ENCODE data around the gene TLCD1.

TLCD1 gene

DNA sequence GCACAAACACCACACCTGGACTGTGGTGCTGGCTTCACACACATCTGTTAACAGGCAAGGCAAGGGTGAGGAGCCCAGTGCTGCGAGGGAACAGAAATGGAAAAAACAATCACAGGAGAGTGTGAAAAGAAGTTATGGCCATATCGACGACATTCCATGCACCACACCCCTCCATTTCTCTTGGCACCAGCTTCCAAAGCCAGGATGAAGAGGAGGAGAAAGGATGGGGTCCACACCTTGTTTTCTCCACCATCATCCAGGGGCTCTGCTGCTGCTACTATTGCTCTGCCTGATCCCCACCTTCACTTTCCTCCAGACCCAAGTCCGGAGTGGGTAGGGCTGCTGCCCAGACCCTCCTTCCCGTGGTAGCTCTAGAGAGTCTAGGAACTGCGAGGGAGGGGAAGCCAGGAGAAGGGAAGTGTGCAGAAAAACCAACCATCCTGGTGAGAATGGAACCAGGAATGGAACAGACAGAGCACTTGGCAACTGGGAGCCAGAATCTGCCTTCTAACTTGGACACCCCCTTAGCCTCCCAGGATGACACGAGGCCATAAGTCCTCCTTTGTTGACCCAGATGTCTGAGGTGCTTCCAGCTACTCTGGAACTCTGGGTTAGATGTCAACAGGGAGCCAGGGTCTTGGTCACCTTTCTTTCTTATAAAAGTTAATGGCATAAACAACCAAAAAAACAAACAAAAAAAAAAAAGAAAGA, 13.2 kb downstream of the TLCD1 start:
- no peak for DNase-seq (ENCODE audit: low read depth)

DNA sequence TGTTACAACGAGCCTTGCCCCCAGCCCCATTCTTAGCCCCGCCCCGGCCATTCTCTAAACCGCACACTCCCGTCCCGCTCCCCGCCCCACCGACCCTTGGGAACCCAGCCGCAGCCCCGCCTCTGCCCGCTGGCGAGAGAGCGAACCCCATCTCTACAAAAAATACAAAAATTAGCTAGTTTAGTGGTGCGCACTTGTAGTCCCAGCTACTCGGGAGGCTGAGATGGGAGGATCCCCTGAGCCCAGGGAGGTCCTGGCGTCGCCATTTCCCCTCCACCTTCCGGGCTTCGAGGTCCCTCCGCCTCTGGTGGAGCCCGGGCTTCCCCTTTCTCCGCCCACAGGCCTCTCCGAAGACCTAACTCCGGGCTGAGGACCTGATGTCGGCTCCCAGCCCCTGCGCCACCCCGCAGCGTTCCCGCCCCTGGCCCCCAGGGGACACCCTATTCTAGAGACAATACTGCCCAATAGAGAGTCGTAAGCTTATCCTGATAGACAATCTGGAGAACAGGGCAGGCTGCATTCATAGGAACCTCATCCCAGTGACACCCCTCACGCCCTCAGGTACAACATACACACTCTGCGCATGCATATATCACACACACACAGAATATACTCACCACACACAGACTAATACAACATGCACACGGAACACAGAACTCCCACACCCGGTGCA, 13.9 kb downstream of the TLCD1 start:
- DNase-seq (ENCODE audit: low read depth): peak; percentile 48

DNA sequence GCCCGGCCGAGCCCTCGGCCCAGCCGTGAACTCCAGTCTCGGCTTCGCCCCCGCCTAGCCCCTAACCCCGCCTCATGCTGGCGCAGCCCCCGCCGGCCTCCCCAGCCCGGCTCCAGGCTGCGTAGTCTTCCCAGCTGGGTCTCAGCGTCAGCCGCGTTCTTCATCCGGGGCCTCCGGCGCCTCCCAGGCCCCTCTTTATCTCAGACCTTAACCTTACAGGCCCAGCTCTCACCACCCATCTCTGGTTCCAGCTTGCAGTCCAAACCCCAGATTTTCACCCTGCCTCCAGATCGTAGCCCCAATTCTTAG, 14.4 kb downstream of the TLCD1 start, which contains the start of gene PROCA1:
PROCA1 (minus strand) TSS at position 166 of the 309 bp plus-strand sequence. CDS start 228 bp downstream, outside the sequence.
- DNase-seq (ENCODE audit: low read depth): no peak

DNA sequence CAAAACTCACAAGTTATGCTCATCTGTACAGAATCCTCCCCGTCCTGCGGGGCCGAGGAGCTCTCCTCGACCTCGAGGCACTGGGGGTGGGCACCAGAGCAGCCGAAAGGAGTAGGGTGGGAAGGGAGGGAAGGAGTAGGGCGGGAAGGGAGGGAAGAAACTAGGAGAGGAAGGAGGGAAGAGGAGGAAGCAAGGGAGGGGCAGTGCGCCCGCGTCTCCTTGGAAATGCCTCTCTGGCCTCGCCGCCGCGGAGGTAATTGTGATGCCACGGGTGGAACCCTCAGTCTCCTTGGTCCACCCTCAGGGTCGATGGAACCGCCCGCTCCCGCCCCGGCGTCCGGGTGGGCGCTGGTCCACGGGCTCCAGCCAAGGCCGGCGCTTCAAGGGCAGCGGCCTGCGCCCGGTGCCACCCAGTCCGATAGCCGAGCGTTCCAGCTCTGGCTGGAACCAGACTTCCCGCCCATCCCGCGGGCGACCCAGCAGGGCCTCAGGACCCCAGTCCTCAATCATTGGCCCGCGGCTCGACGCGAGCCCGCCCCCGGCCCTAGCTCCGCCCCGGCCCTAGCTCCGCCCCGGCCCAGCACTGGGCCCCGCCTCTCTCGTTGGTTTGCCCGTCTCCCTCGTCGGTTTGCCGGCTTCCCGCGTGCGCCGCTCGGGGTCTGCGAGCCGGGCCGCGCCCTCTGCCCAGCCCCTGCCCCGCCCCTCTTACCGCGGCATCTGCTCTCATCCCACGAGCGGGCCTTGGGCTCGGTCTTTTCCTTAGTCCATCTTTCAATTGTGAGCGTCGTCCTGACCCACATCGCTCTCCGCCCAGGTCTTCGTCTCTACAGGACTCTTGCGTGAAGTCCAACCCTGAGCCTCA, 14.9 kb downstream of the TLCD1 start:
- peak; percentile 82 for DNase-seq (ENCODE audit: low read depth)

DNA sequence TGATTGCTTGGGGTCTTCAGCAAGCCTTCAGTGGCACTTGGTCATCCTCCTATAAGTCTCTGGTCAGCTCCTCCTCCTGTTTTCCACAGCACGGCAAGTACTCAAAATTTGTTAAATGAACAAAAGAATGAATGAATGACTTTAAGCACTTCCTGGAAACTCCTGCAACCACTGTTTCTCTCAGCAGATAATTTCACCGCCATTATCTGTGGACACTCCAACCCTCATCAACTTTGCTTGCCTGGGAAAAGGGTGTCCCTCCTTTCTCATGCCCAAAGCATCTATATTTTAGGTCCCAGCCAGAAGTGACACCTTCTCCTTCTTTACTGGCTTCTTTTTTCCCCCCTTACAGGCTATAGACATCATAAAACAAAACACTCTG, 18.7 kb downstream of the TLCD1 start:
- no peak for DNase-seq (ENCODE audit: low read depth)

DNA sequence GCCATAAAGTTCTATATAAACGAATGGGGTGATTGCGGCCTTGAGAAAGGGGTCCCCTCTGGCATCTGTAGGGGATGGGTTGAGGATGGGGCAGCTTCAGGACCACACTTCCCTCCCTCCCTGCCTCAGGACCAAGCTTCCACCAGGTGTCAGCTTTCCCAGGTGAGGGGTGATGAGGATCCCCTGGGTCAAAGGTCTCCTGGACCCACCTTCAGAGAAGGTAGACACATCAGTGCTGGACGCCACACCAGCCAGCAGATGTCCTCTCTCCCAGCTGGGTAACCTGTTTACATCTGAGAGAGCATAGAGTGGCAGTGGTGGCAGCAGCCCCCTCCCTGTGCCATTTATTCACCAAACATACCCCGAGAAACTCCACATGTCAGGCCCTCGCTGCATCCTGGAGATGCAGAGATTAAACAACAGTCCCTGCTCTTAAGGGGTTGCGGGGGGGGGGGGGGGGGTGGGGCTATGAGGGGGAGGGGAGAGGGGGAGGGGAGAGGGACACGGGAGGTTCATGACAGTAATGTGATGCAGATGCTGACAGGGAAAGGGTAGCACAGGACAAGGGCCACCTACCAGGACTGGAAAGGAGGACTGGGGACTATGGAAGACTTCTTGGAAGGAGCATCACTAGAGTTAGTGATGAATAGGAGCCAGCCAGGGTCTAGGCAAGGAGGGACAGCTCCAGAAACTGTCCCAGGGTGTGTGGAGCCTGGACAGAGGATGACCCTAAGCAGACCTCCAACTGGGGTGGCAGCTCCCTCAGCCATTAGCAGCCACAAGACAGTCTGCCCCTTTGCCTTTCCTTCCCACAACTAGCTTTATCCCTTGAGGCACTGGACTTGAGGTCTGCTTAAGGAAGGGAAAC, 19.3 kb downstream of the TLCD1 start:
- DNase-seq (ENCODE audit: low read depth): no peak

DNA sequence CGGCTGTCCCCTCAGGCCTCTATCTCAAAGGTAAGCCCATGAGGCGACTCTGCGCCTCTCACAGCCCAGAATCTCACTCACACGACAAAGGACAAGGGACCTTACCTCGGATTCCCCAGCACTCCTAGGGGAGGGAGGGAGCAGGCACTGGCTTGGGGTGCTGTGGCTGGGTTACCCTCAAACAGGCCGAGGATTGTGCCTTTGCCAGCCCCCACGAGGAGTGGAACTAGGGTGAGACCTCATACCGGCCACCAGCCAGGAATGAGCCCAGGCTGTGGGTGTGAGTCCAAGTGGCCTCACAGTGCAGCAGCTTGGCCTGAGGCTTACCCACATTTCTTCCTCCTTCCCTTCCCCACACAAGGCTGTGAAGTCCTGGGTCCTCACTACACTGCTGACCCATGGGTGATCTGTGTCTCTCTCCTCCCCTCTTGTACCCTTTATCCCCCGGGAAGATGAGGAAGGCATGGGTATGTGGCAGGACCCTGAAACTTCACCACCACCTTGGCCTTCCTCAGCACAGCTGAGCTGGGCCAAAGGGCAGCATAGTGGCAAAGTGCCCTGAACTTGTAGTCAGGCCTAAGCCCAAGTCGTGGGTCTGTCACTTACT, 20.2 kb downstream of the TLCD1 start:
- DNase-seq (ENCODE audit: low read depth): no peak

DNA sequence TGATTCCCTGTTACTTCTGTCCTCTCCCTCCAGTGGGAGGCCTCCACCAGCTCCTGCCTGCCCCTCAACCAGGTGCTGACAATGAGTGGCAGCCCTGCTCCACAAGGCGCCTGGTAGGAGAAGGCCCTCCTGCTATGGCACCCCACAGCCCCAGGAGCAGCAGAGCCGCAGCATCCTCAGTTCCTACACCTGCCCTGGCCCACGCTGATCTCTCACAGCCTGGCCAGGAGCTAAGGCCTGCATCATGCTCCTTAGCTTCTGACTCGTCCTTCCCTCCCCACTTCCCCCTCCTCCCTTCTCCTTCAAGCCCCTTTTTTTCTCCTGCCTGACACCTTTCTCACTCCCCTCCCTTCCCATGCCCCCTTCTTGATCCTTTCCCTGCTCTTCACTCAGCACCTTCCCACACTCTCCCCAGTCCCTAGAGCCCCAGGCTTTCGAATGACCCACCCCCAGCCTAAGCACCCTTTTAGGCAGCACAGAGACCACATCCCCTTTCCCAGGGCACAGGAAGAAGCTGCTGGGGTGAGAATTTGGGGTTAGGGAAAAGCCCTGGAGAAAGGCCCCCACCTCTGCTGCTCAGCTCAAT, 20.9 kb downstream of the TLCD1 start:
- DNase-seq (ENCODE audit: low read depth): no peak

DNA sequence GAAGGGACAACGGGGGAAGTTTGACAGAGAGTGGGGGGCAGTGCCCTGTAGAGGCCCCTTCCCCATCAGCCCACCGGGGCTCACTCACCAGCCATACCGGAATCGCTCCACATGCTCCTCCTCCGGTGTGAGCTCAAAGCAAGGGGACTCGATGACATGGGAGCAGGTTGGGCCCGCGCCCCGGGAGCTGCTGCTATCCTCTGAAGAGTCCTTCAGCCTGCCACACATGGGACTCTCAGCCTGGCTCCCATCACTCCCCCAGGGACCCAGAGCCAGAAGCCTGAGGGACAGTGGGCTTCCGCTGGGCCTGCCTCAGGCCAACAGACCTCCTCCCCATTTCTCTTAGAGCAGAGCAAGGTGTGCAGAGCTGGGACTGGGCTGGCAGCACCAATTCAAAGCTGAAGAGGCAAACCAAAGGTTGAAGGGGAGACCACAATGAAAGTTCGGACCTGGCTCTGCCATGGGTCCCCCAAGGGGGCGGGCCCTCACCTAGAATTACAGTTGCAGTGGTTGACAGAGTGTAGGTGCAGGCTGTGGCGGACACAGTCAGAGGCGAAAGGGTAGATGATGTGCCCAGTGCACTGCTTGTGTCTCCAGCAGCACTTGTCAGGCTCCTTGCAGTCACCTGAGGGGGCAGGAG, 21.7 kb downstream of the TLCD1 start:
- no peak for DNase-seq (ENCODE audit: low read depth)

DNA sequence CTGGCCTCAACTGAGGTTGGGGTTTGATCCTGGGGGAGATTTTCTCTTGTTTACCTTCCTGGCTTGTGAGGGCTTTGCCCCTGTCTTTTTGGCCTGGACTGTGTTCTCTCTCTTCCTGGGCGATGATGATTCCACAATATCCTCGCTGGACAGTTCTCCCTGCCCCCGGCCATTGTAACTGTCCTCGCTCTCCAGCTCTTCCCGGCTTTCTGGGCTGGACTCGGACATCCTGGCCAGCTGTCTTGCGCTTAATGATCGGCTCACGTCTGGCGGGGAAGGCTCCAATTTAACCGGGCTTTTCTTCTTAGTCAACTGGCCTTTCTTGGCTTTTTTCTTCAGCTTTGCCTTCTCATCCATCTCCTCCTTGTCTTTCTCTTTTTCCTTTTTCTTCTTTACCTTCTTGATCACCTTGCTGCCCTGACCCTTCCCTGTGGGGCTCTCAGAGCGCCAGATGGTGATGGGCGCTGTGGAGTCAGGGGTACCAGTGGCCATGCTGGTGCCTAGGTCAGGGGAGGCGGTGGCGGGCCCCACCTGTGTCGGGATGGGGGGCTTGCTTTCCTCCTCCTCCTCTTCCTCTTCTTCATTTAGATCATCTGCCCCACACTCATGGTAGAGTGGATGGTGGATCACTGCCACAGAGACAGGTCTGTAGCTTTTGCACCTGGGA, 22.3 kb downstream of the TLCD1 start:
- DNase-seq (ENCODE audit: low read depth): no peak

DNA sequence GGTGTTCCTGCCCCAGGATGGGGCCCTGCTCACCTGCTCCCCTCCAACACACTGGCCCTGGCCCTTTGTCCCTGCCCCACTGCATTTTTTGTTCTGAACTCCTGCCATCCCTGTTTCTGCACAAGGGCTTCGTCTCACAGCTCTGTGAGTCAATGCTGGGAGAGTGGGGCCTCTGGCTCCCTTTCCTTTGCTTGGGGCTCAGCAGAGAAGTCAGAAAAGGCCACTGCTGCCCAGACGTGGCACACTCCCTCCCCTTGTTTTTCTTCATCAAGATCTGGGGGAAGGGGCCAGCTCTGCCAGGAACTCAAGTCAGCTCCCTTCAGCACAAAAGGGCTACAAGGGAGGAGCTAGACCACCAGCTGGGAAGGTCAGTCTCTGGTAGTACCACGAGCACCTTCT, 23.3 kb downstream of the TLCD1 start:
- DNase-seq (ENCODE audit: low read depth): no peak

DNA sequence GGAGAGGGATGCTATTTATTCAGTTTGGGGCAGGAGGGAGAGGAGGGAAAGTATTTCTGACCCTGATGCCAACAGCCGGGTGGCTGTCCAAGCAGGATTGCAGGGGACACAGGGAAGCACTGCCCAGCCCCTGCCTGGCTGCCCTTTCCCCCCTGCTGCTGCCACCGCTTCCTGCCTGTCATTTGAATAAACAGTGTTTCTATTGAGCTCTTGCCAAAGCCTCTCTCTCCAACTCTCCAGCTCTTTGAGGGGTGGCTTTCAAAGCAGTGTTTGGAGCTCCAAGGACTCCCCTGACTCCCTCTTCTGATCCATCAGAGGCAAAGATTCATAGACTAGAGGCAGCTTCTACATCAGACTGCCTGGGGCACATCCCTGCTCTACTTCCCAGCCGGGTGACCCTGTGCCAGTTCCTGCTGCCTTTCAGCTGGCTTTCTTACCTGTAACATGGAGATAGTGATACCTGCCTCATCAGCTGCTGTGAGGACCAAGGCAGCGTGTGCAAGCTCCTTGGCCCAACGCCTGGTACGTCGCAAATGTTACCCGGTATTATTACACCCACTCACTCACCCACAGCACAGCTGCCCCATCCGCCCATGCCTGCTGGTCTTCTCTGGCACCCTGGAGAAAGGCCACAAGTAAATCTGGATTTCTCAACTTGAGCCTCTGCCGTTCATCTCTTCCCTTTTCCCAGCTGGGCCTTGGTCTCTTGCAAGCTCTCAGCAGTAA, 23.8 kb downstream of the TLCD1 start:
- no peak for DNase-seq (ENCODE audit: low read depth)

DNA sequence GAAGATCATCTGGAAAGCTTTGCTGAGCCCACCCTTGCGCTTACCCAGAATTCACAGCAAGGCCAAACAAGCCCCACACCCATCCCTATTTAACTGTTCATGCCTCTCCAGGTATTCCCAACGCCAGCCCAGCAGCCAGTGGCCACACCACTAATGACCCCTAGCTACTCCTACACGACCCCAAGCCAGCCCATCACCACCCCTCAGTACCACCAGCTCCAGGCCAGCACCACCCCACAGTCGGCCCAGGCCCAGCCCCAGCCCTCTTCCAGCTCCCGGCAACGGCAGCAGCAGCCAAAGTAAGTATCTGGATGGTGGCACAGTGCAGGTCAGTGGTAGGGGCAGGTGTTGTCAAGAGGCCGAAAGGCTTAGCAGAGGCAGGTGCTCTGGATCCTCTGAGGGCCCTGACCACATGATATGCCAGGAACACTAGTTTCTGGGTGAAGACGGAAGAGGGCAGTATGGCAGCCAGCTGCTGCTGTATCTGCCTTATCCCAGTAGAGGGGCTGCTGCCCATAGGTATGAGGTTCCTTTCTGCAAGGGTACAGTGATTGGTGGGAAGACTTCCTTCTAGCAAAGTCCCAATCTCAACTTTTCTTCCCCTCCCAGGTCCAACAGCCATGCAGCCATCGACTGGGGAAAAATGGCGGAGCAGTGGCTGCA, 25.1 kb downstream of the TLCD1 start:
- DNase-seq (ENCODE audit: low read depth): no peak

DNA sequence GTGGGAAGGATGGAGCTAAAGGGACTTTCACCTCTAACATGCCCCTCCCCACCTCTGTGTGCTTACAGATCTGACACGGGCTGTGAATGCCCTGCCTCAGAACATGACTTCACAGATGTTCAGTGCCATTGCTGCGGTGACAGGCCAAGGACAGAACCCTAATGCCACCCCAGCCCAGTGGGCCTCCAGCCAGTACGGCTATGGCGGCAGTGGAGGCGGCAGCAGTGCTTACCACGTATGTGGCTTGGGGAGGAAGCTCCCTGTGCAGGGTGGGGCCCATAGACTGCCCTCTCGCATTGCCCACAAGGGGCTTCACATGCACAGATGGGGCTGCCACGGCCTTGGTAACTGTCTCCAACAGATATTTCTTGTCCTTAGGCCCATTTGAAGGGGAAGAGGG, 25.8 kb downstream of the TLCD1 start:
- no peak for DNase-seq (ENCODE audit: low read depth)

DNA sequence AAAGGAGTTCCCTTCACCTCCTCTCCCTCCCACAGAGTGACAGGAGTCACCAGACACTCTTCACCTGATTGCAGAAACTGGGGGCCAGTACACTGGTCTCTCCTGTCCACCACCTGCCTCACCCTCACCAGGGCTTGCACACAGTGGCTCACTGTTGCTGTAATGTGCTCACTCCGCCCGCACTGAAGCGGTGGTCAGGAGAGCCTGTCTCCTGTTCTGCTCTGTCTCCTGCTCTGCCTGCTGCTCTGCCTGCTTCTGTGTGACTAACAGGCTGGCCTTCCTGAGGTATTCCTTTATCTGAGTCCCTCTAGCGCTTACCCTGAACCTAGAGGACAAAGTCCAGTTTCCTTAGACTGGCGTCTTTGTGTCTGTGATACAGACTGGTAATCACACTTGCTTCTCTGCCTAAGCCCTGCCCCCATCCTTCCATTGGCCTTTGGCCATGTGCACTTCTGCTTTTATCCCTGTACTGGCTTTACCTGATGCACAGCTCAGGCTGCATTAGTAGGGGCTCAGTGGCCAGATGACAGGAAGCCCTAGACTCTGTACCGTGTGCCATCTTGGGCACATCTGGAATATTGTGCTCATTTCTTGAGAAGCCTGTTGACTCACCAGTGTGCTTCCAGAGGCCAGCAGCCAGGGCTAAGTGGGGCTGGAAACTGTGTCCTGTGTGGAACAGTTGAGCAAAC, 27.6 kb downstream of the TLCD1 start:
- DNase-seq (ENCODE audit: low read depth): no peak

DNA sequence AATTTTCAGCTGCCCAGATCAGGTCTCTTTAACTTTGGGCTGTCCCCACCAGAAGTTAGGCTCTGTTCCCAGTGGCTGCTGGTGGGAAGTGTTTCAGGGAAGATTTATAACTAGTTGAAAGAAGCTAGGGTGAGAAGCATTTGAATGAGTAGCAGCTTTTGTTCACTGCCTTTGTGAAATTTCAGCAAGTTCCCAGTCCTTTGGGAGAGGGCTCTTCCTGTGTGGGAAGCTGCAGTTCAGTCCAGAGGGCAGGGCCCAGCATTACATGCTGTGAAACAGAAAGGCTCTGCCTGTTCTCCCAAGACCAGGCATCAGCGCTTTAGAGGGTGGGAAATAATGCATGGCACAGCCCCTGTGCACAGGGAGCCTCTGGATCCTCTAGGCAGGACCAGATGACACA, 32.2 kb downstream of the TLCD1 start:
- DNase-seq (ENCODE audit: low read depth): no peak

DNA sequence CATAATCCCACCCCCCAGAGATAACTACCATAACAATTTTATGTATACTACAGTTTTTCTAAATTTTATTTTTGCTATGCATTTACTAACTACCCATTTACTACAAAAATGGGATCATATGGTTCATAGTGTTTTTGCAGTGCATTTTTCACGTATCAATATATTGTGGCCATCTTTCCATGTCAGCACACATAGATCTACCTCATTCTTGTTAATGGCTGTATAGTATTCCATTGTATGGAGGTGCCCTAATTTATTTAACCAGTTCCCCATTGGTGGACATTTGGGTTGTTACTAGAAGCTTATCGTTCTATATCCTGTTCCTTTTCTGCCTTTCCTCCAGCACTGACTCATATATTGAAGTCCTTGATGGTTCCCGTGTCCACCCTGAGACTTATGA, 37.0 kb downstream of the TLCD1 start:
- DNase-seq (ENCODE audit: low read depth): no peak

DNA sequence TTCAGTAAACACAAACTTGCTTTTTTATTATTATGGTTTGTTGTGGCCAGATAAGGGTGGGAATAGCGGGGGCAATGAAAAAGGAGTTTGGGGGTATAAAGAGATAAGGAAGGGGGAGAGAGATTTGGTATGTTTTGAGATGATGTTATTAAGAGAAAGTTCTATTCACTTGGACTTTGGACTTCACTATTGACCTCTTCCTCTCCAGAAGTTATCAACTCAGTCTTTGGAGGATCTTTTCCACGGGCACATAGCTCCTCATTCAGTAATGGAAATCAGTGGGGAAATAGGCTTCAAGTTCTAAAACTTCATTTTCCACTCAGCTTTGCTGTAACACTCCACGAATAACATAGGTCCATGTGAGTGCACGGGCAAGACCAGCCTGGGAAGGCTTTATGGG, 37.6 kb downstream of the TLCD1 start:
- no peak for DNase-seq (ENCODE audit: low read depth)

Data from activated T-helper 1 cell treated with Interleukin-2 at 50 U/mL for 16 hours (primary cell).